ENCODE measurements around the gene SRBD1. TPM values are rescaled to one million over a fixed set of nuclear protein-coding genes. Genes with fewer than 3 reads are reported as not detected.

Gene SRBD1
- total and polyA plus RNA-seq, 2 of the 8 experiments (the other 6 are each of a cell fraction or from before 2014, with no cell fraction given): 4.6 to 20.0 TPM

- no peak overlapping the region for H2BK20ac ChIP-seq (ENCODE audit: low read length)
- no peaks in the 10 kb centered on the region for H3K9me3 ChIP-seq (ENCODE audit: insufficient read depth in 2 of 2, low read depth in 1 of 2, low read length in 1 of 2)
- TF ChIP-seq CBX8 (IDR thresholded peaks at IDR 0.05; ENCODE audit: borderline replicate concordance, low read depth, low read length) (no peak), ZNF274 (IDR thresholded peaks at IDR 0.05; ENCODE audit: borderline replicate concordance, extremely low read depth, low read length) (no peak)
- no peak overlapping the region for H2BK5ac ChIP-seq (ENCODE audit: low read depth, low read length)
- POLR2A ChIA-PET (ENCODE audit: partially characterized antibody): no interaction called here
- no peaks in the 10 kb centered on the region for H3K36me3 ChIP-seq (ENCODE audit: control insufficient read depth in 2 of 4, insufficient read depth in 4 of 4, low read length in 3 of 4)
- no peak overlapping the region for H3K56ac ChIP-seq (replicated peaks; ENCODE audit: insufficient read length, low read depth, low read length)
- no peak for DNase-seq (ENCODE audit: low read depth in 1 of 2, low spot score in 2 of 2)
- H2BK120ac ChIP-seq (replicated peaks; ENCODE audit: low read depth, low read length): no peak overlapping the region
- H3K9ac ChIP-seq (replicated peaks in 1 of 4; ENCODE audit: extremely low read depth in 1 of 4, low read depth in 3 of 4, low read length in 3 of 4): no peak overlapping the region
- no peak overlapping the region for H3K4me3 ChIP-seq (ENCODE audit: extremely low read depth in 1 of 4, insufficient read depth in 2 of 4, low read depth in 3 of 4, low read length in 4 of 4)
- H3K27ac ChIP-seq (ENCODE audit: low read depth, low read length): no peak overlapping the region
- H3K79me1 ChIP-seq (ENCODE audit: low read depth, low read length): no peaks in the 10 kb centered on the region
- H4K91ac ChIP-seq (replicated peaks; ENCODE audit: insufficient read length, low read length): no peak overlapping the region
- no peaks in the 10 kb centered on the region for H3K23me2 ChIP-seq (ENCODE audit: low read depth, low read length)
- no peaks in the 10 kb centered on the region for H3K4me1 ChIP-seq (replicated peaks in 1 of 4; ENCODE audit: control insufficient read depth in 3 of 4, insufficient read depth in 4 of 4, low read length in 3 of 4)
- H3K4me2 ChIP-seq (ENCODE audit: insufficient read depth in 1 of 2, low read depth in 2 of 2, low read length in 2 of 2): no peak overlapping the region
- H2BK12ac ChIP-seq (ENCODE audit: low read depth, low read length): no peak overlapping the region
- H3K27me3 ChIP-seq (replicated peaks in 1 of 4; ENCODE audit: control insufficient read depth in 3 of 4, extremely low read depth in 1 of 4, insufficient read depth in 3 of 4, low read length in 3 of 4): no peaks in the 10 kb centered on the region
- no peak overlapping the region for H4K5ac ChIP-seq (ENCODE audit: insufficient read length, low read depth, low read length)
- no peak overlapping the region for H3K14ac ChIP-seq (ENCODE audit: insufficient read length)
- 96% methylated on average over 6 of the region's 6 CpGs; no CpG with 5 or more reads in 1 of the 2 experiments for WGBS, 2 experiments (ENCODE audit: extremely low coverage in 1 of 2, insufficient coverage in 1 of 2, insufficient read length in 1 of 2, insufficient replicate concordance in 2 of 2, low coverage in 1 of 2, low lambda C conversion rate in 2 of 2, missing lambda C conversion rate in 1 of 2)
- CTCF ChIA-PET (ENCODE audit: partially characterized antibody): no interaction called here
- no peak overlapping the region for H2AFZ ChIP-seq (ENCODE audit: low read length)
- H3K23ac ChIP-seq (ENCODE audit: insufficient read length): no peak overlapping the region
- no peak overlapping the region for H3K4ac ChIP-seq (replicated peaks; ENCODE audit: insufficient read length, low read depth, low read length)
- no peak overlapping the region for H2BK15ac ChIP-seq (ENCODE audit: low read length)
- H4K8ac ChIP-seq (ENCODE audit: extremely low read depth, insufficient read depth, low read length): no peak overlapping the region
- no peak for FAIRE-seq
- no peaks in the 10 kb centered on the region for H4K20me1 ChIP-seq (replicated peaks in 1 of 2; ENCODE audit: control insufficient read depth in 1 of 2, insufficient read depth in 2 of 2, low read length in 2 of 2)
- H3K79me2 ChIP-seq (ENCODE audit: control insufficient read depth in 1 of 2, insufficient read depth in 2 of 2, low read length in 2 of 2): no peaks in the 10 kb centered on the region
- no peak overlapping the region for H3K18ac ChIP-seq (ENCODE audit: extremely low read depth, low read length)
- no peak overlapping the region for H2AK5ac ChIP-seq (ENCODE audit: low read depth, low read length)
Observed at GRCh38 chr2:45622336-45623075, 11.4 kb upstream of the SRBD1 start.

Measured in H1 (cell line).